WI38 (cell line): ENCODE data around the gene CD2BP2.

Experiments
- H3K4me3 ChIP-seq: 2 replicates; pipeline ENCODE4 v1.5.1; 2011; ENCODE audit warnings: low read depth, mild to moderate bottlenecking, control low read depth, low read length
- TF ChIP-seq, protein P1 (sequence below): IDR thresholded peaks from 2 replicates; pipeline ENCODE4 v1.5.1; 2012; ENCODE audit warnings: low read depth, mild to moderate bottlenecking, control low read depth, low read length

The CD2BP2 gene

DNA sequence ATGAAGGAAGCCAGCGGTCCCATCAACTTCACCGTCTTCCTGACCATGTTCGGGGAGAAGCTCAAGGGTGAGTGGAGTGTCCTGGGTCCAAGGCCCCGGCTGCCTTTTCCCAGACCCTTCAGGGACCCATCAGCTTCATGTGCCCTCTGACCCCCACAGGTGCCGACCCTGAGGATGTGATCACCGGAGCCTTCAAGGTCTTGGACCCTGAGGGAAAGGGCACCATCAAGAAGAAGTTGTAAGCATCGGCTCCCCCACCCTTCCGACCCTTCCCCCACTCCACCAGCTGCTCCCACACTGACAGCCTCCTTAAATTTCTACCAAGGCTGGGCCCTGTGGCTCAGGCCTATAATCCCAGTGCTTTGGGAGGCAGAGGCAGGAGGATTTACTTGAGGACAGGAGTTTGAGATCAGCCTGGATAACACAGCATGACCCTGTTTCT lies 21.4 kb upstream of the CD2BP2 start:
- H3K4me3 ChIP-seq: no peak overlapping the region
- TF ChIP-seq, protein P1, sequence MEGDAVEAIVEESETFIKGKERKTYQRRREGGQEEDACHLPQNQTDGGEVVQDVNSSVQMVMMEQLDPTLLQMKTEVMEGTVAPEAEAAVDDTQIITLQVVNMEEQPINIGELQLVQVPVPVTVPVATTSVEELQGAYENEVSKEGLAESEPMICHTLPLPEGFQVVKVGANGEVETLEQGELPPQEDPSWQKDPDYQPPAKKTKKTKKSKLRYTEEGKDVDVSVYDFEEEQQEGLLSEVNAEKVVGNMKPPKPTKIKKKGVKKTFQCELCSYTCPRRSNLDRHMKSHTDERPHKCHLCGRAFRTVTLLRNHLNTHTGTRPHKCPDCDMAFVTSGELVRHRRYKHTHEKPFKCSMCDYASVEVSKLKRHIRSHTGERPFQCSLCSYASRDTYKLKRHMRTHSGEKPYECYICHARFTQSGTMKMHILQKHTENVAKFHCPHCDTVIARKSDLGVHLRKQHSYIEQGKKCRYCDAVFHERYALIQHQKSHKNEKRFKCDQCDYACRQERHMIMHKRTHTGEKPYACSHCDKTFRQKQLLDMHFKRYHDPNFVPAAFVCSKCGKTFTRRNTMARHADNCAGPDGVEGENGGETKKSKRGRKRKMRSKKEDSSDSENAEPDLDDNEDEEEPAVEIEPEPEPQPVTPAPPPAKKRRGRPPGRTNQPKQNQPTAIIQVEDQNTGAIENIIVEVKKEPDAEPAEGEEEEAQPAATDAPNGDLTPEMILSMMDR: no peak

DNA sequence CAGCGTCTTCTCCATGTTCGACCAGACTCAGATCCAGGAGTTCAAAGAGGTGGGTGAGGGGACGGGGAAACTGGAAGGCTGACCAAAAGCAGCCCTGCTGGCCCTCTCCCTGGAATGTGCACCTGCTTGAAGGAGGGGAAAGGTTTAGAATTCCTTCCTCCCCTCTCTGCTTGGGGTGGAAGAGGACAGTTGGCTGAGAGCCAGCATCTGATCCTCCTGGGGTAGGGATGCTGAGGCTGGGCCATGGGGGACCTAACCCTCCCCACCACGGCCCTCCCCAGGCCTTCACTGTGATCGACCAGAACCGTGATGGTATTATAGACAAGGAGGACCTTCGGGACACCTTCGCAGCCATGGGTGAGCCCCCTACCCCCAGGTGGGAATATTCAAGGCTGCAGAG lies 20.8 kb upstream of the CD2BP2 start:
- no peak overlapping the region for H3K4me3 ChIP-seq
- TF ChIP-seq, protein P1: no peak

DNA sequence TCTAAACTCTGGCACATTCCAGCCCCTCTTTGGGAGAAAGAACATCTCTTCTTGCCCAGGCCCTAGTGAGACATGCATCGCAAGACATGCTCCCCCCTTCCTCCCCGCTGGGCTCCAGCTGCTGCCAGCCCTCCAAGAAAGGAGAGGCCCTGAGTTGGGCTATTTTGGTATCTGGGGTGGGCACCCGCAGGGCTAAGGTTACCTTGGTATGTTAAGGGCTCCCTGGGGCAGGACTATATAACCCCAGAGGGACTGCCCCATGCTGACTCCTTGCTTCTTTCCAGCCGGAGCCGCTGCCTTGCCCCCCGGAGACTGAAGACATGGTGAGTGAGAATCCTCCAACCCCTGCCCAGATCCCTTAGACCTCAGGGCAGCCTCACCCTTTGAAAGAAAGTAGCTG lies 19.4 kb upstream of the CD2BP2 start, which contains the start of gene MYL11:
MYL11 (plus strand) TSS at position 265 of the 400 bp plus-strand sequence; CDS start at position 321, 56 bp downstream.
- no peak within 1 kb of the TSS for H3K4me3 ChIP-seq
- TF ChIP-seq, protein P1: no peak

DNA sequence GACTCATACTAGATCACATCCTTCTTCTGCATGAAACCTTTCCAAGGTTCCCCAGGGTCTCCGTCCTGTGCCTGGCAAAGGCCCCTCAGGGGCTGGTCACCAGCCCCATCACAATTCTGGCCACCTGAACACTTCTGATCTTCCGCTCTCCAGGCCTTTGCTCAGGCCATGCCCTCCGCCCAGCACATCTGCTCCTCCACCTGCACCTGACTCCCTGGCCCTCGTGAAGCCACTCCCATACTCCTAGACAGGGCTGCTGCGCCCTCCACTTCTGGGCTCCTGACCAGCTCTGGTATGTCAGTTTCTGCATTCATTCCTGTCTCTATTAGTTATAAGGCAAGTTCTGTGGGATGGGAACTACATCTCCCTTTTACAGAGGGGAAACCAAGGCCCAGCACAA lies 17.6 kb upstream of the CD2BP2 start:
- TF ChIP-seq, protein P1: no peak
- H3K4me3 ChIP-seq: no peak overlapping the region

DNA sequence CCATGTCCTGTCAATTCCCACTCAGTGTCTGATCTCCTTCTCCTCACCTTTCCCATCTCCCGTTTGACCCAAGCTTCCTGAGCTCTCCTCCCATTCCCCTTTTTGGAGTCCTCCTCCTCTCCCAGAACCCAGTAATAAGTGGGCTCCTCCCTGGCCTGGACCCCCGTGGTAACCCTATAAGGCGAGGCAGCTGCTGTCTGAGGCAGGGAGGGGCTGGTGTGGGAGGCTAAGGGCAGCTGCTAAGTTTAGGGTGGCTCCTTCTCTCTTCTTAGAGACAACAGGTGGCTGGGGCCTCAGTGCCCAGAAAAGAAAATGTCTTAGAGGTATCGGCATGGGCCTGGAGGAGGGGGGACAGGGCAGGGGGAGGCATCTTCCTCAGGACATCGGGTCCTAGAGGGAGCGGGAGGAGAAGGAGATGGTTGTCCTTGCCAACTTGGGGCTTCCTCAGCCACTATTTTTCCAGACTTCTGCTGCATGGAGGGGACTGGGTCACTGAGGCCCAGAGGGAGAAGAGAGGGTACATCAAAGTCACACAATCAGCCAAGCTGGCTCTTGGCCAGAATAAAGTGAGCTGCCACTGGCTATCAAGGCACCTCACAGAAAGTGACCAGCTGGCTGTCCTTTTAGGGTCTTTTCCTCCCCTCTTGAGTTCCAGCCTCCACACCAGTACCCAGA lies 17.1 kb upstream of the CD2BP2 start:
- H3K4me3 ChIP-seq: no peak overlapping the region
- TF ChIP-seq, protein P1: no peak

DNA sequence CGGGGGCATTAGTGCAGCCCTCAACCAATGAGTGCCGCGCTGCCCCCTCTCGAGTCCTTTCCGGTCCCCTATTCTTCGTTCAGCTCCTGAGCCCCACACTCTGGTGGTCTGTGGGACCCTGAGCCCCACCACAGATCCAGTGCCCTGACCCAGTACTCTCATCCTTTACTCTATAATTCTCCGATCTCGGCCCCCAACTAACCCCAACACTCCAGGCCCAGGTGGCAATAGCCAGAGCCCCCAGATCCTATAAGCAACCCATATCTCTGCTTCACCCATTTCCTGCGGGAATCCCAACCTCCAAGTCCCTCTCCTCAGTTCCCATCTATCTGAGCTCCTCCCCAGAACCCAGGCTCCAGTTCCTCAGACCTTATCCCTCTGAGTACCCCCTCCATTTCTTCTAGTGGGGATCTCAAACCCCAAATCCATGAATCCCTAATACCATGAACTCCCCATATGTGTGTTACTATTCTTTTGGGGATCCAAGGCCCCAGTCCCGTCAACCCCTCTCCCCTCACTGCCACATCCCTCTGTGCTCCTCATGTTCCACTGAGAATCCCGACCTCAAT lies 16.2 kb upstream of the CD2BP2 start:
- TF ChIP-seq, protein P1: no peak

More for the DNA sequence above, 16.2 kb upstream of the CD2BP2 start:
- H3K4me3 ChIP-seq: peak overlapping the region; percentile 60
